Measurements from ENCODE around the gene IGFBP4.
A peak's percentile ranks its signal among the peaks of the same experiment; 100 is the strongest.

The IGFBP4 gene

DNA sequence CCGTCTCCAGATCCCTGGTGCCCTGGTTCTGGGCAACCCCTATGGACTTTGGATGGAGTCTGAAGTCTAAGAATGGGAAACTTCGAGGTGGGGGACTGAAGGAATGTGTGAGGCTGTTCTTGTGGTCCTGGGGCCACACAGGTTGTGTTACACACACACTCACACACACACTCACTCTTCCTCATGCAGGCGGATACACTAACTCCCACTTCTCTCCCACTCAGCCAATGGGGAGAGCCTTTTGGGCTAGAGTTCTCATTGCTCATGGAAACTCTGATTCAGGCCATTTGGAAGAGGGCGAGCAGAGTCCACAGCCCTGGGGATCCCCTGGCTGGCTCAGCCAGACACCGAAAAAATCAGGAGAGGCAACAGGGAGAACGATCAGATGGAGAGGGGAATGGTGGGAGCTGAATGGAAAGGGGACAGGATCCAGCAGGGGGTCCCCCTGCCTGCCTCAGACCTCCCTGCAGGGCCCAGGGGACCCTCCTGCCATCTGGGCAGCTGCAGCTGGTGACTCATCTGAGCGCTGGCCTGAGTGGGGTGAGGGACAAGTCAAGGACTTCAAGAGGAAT, 9.1 kb downstream of the IGFBP4 start:
- ChIA-PET CTCF (interaction anchor here (0.6 to 0.7 kb wide), 3 partner anchors 81 to 1491 kb away, joined by 3 to 7 read pairs (median 3); no protein-coding TSS in a partner anchor), POLR2A (ENCODE audit: low non-redundant PET) (no interaction called here)
- H3K27ac ChIP-seq, result peak overlapping the region; percentile 67
- DNase-seq (ENCODE audit: low spot score), result no peak
- TF ChIP-seq, protein P1, sequence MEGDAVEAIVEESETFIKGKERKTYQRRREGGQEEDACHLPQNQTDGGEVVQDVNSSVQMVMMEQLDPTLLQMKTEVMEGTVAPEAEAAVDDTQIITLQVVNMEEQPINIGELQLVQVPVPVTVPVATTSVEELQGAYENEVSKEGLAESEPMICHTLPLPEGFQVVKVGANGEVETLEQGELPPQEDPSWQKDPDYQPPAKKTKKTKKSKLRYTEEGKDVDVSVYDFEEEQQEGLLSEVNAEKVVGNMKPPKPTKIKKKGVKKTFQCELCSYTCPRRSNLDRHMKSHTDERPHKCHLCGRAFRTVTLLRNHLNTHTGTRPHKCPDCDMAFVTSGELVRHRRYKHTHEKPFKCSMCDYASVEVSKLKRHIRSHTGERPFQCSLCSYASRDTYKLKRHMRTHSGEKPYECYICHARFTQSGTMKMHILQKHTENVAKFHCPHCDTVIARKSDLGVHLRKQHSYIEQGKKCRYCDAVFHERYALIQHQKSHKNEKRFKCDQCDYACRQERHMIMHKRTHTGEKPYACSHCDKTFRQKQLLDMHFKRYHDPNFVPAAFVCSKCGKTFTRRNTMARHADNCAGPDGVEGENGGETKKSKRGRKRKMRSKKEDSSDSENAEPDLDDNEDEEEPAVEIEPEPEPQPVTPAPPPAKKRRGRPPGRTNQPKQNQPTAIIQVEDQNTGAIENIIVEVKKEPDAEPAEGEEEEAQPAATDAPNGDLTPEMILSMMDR (conservative IDR thresholded peaks at IDR 0.05; ENCODE audit: low read depth), result no peak

DNA sequence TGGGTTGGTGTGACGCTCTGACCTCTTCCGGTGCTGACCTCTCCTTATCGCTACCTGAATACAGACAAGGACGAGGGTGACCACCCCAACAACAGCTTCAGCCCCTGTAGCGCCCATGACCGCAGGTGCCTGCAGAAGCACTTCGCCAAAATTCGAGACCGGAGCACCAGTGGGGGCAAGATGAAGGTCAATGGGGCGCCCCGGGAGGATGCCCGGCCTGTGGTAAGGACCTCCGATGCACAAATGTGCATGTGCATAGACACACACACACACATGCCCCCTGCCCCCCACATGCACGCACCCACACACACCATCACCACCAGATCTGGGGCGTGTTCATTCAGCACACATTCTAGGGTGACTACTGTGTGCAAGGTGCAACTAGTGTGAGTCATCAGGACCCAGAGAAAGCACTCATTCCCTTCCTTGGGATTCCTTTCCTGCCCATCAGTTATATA, 9.7 kb downstream of the IGFBP4 start:
- ChIA-PET POLR2A (ENCODE audit: low non-redundant PET) (no interaction called here), CTCF (interaction anchor here (0.7 kb wide), 1 partner anchor 1490 kb away, joined by 3 read pairs; no protein-coding TSS in a partner anchor)
- H3K27ac ChIP-seq, result peak overlapping the region; percentile 67
- DNase-seq (ENCODE audit: low spot score), result peak; percentile 59
- TF ChIP-seq, protein P1 (conservative IDR thresholded peaks at IDR 0.05; ENCODE audit: low read depth), result no peak

DNA sequence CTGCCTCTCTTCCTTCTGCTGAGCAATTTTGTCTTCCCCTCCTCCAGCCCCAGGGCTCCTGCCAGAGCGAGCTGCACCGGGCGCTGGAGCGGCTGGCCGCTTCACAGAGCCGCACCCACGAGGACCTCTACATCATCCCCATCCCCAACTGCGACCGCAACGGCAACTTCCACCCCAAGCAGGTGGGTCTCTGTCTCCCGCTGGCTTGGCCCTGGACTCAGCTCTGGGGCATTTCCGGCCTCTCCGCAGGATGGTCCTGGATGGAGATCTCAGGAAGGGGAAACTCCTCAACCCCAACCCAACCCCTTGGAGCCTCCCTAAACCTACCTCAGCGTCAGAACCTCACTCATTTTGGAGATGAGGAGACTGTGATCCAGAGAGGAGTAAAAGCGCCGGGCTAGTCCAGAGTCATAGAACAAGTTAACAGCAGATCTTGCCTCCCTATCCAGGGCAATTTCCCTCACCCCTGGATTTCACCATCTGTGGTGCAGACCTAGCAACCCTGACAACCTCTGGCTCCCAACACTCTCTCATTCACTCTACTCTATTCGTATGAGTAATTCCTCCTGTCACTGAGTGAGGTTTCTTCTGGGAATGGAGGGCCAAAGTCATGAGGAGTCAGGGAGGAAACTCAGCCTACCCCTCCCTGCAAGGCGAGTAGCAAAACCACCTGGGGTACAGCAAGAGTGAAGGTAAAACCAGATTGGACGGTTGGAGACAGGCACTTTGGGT, 10.8 kb downstream of the IGFBP4 start:
- TF ChIP-seq, protein P1 (conservative IDR thresholded peaks at IDR 0.05; ENCODE audit: low read depth), result no peak
- DNase-seq (ENCODE audit: low spot score), result no peak
- ChIA-PET POLR2A (ENCODE audit: low non-redundant PET) (interaction anchor here (0.6 kb wide), 1 partner anchor 74 kb away, joined by 5 read pairs; no protein-coding TSS in a partner anchor), CTCF (interaction anchor here (0.6 kb wide), 1 partner anchor 495 kb away, joined by 3 read pairs; no protein-coding TSS in a partner anchor)
- H3K27ac ChIP-seq, result peak overlapping the region; percentile 29; the same call in 1 of the 2 replicates

DNA sequence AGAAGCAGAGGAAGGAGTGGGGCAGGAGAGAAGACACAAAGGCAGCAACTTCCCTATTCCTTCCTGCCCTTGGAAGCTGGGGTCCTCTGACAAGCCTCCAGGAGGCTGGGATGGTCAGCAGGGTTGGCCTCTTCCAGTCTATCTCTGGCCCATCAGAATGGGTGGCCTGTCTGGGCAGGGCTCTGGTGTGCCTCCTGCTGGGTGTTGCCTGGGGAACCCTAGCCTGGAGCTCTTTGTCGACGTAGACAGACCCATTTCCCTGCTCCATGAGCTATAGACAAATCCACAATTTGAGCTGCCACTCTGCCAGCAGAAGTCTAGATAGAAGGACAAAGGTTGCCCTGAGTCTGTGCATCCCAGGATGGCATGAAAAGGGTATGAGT, 11.4 kb downstream of the IGFBP4 start:
- TF ChIP-seq, protein P1 (conservative IDR thresholded peaks at IDR 0.05; ENCODE audit: low read depth), result no peak
- peak overlapping the region; percentile 29; the same call in 1 of the 2 replicates for H3K27ac ChIP-seq
- POLR2A ChIA-PET (ENCODE audit: low non-redundant PET), result no interaction called here
- DNase-seq (ENCODE audit: low spot score), result no peak
- CTCF ChIA-PET, result interaction anchor here (0.6 kb wide), 3 partner anchors 107 to 496 kb away, joined by 3 to 6 read pairs (median 3); no protein-coding TSS in a partner anchor

DNA sequence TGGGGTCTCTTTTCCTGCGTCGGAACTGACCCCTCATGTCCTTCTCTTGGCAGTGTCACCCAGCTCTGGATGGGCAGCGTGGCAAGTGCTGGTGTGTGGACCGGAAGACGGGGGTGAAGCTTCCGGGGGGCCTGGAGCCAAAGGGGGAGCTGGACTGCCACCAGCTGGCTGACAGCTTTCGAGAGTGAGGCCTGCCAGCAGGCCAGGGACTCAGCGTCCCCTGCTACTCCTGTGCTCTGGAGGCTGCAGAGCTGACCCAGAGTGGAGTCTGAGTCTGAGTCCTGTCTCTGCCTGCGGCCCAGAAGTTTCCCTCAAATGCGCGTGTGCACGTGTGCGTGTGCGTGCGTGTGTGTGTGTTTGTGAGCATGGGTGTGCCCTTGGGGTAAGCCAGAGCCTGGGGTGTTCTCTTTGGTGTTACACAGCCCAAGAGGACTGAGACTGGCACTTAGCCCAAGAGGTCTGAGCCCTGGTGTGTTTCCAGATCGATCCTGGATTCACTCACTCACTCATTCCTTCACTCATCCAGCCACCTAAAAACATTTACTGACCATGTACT, 13.2 kb downstream of the IGFBP4 start:
- peak overlapping the region; percentile 14; the same call in 1 of the 2 replicates for H3K27ac ChIP-seq
- ChIA-PET POLR2A (ENCODE audit: low non-redundant PET) (no interaction called here), CTCF (no interaction called here)
- TF ChIP-seq, protein P1 (conservative IDR thresholded peaks at IDR 0.05; ENCODE audit: low read depth), result no peak
- DNase-seq (ENCODE audit: low spot score), result no peak

DNA sequence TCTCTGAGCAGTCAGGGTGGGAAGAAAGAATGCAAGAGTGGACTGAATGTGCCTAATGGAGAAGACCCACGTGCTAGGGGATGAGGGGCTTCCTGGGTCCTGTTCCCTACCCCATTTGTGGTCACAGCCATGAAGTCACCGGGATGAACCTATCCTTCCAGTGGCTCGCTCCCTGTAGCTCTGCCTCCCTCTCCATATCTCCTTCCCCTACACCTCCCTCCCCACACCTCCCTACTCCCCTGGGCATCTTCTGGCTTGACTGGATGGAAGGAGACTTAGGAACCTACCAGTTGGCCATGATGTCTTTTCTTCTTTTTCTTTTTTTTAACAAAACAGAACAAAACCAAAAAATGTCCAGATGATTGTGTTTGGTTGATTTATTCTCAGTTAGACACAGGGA, 14.1 kb downstream of the IGFBP4 start:
- no peak for DNase-seq (ENCODE audit: low spot score)
- TF ChIP-seq, protein P1 (conservative IDR thresholded peaks at IDR 0.05; ENCODE audit: low read depth), result no peak
- CTCF ChIA-PET, result no interaction called here

More for the DNA sequence above, 14.1 kb downstream of the IGFBP4 start:
- H3K27ac ChIP-seq, result no peak overlapping the region; the same call in 1 of the 2 replicates
- POLR2A ChIA-PET (ENCODE audit: low non-redundant PET), result no interaction called here
